NOMO-1 treated with DMSO at 0.1 percent for 48 hours (cell line): ENCODE results near the gene CLEC2B.

Experiments
- DNase-seq: peaks from one replicate; lab custom pipeline; 2025; ENCODE audit not compliant: unreplicated experiment; lab: John Stamatoyannopoulos, UW

CLEC2B gene

DNA sequence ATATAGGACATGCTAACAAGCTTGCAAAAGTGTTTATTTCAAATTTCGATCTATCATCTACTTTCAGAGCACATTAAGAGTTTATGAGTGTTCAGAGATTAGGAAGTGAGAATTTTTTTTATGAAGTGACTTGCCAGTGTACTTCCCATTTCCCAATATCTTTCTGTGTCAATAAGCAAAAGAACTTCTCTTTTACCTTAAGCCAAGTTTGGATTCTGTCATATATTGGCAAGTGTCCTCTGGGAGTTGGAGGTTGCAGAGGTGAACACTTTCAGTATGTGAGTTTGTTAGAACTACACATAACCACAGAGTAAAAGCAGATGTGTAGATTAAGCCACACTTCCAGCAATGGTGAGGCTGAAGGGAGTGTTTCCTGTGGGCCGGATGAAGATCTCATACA lies 58.5 kb downstream of the CLEC2B start:
- DNase-seq: peak; percentile 92

DNA sequence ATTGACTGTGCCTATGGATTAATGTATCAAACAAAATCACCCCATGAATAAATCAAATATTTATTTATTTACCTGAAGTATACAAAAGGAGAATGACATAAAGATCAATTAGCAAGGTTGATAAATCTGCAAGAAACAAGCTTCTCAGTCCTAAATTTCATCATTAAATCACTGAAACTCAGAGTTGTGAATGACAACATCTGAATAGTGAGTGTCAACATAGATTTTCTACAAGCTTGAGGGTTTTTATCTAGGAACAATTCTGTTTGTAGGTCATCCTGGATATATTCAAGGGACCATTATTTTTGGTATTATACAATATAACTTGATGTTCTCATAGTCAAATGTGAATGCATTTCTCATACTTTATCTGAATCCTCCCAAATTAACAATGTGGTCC lies 59.3 kb downstream of the CLEC2B start:
- no peak for DNase-seq

DNA sequence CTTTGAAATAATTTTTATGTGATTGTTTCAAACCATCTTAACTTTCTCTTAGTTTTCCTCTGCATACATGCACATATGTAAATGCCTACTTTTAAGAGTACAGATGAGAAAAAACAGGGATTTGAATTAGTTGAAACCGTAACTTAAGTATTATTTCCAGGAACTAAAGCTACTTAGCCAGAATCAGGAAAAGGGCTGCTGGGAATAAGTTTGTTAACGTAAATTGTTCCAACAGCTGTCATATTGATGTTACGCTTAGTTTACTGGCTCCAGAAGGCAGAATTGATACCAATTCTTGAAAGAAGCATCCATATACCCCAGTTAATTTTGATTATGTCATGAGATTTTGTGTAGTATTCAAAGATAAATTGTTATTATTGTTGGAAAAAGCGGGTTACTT lies 59.8 kb downstream of the CLEC2B start:
- DNase-seq: no peak

DNA sequence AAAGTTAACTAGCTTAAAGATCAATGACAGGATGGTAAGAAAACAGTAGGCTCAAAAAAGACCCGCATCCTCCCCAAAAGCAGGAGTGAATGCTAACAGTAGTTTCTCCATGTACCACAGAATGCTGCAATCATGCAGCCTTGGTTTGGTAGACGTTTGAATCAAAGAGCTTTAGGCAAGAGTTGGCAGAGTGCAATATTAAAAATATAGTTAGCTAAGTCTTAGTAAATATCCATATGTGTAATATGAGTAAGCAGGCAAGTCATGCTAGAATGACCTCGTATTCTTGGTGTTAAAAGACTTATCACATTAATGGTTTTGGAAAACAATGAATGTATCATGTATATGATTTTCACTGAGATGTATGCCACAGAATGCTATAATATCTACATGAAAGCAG lies 60.6 kb downstream of the CLEC2B start:
- DNase-seq: peak; percentile 38

DNA sequence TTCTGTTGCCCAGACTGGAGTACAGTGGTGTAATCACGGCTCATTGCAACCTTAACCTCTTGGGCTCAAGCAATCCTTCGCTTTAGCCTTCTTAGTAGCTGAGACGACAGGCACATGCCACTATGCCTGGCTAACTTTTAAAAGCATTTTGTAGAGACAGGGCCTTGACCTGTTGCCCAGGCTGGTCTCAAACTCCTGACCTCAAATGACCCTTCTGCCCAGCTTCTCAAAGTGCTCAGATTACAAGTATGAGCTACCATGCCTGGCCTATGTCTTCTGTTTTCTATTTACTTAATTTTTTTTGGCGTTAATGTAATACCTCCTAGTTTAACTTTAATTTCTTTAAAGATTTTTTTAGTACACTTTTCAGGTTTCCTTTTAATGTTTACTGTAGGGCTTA lies 62.4 kb downstream of the CLEC2B start:
- DNase-seq: no peak

DNA sequence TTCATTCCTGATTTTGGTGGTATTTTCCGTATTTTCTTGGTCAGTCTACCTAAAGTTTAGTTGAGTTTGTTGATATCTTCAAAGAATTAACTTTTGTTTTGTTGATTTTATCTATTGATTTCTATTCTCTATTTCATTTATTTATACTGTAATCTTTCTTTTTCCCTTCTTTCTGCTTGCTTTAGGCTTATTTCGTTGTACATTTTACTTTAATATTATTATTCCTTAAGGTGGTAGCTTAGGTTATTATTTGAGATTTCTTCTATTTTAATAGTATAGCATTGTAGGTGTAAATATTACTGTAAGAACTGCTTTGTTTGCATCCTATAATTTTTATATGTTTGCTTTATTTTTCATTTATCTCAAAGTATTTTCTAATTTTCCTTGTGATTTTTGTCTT lies 63.3 kb downstream of the CLEC2B start:
- DNase-seq: no peak
